GM23248 (cell line): ENCODE measurements around the gene RMI1. TPM values are rescaled to one million over a fixed set of nuclear protein-coding genes. Genes with fewer than 3 reads are reported as not detected.

Experiments
- DNase-seq: peaks from one replicate; pipeline ENCODE4 v3.0.0-alpha.2; 2015
- H2AFZ ChIP-seq: fragments of 200-600 bp; sonication (generic); 2 replicates; pipeline ENCODE4 v1.6.1; 2016; ENCODE audit warnings: antibody characterized with exemption
- H3F3A ChIP-seq: fragments of 200-600 bp; sonication (generic); 2 replicates; pipeline ENCODE4 v1.6.1; 2016; ENCODE audit warnings: mild to moderate bottlenecking, antibody characterized with exemption, mixed run types; ENCODE audit not compliant: insufficient read depth
- H3K27ac ChIP-seq: fragments of 200-600 bp; sonication (generic); 2 replicates; pipeline ENCODE4 v1.5.1; 2016; ENCODE audit warnings: mild to moderate bottlenecking
- H3K27me3 ChIP-seq: fragments of 200-600 bp; sonication (generic); replicated peaks from 2 replicates; pipeline ENCODE4 v1.6.1; 2016; ENCODE audit warnings: mild to moderate bottlenecking; ENCODE audit not compliant: insufficient read depth
- H3K36me3 ChIP-seq: fragments of 200-600 bp; sonication (generic); 2 replicates; pipeline ENCODE4 v1.6.1; 2016; ENCODE audit warnings: low read depth, mild to moderate bottlenecking
- H3K4me1 ChIP-seq: fragments of 200-600 bp; sonication (generic); 2 replicates; pipeline ENCODE4 v1.6.1; 2016; ENCODE audit warnings: mild to moderate bottlenecking; ENCODE audit not compliant: insufficient read depth
- H3K4me2 ChIP-seq: fragments of 200-600 bp; sonication (generic); one replicate; pipeline ENCODE4 v1.6.1; 2016; ENCODE audit warnings: mild to moderate bottlenecking; ENCODE audit not compliant: unreplicated experiment
- H3K4me3 ChIP-seq: fragments of 200-600 bp; sonication (generic); 2 replicates; pipeline ENCODE4 v1.5.1; 2016; ENCODE audit warnings: mild to moderate bottlenecking
- H3K79me2 ChIP-seq: fragments of 200-600 bp; sonication (generic); 2 replicates; pipeline ENCODE4 v1.6.1; 2016; ENCODE audit warnings: mild to moderate bottlenecking; ENCODE audit not compliant: insufficient read depth
- H3K9ac ChIP-seq: fragments of 200-600 bp; sonication (generic); 2 replicates; pipeline ENCODE4 v1.6.1; 2016; ENCODE audit warnings: mild to moderate bottlenecking
- H3K9me2 ChIP-seq: fragments of 200-600 bp; sonication (generic); 2 replicates; pipeline ENCODE4 v1.6.1; 2016; ENCODE audit warnings: mixed run types, mild to moderate bottlenecking, moderate library complexity; ENCODE audit not compliant: insufficient read depth
- H3K9me3 ChIP-seq: fragments of 200-600 bp; sonication (generic); one replicate; pipeline ENCODE4 v1.6.1; 2017; ENCODE audit warnings: low read depth
- H4K20me1 ChIP-seq: fragments of 200-600 bp; sonication (generic); 2 replicates; pipeline ENCODE4 v1.6.0; 2016; ENCODE audit not compliant: insufficient read depth
- EZH2 ChIP-seq: fragments of 200-600 bp; sonication (generic); IDR thresholded peaks from 2 replicates; pipeline ENCODE4 v1.6.1; 2018; ENCODE audit warnings: antibody characterized with exemption, mild to moderate bottlenecking; ENCODE audit not compliant: insufficient read depth, poor library complexity, severe bottlenecking
- EZH2phosphoT487 ChIP-seq: fragments of 200-600 bp; sonication (generic); IDR thresholded peaks from 2 replicates; pipeline ENCODE4 v1.6.1; 2018; ENCODE audit warnings: antibody characterized with exemption, moderate library complexity, mild to moderate bottlenecking, low read depth; ENCODE audit not compliant: insufficient read depth
- WGBS, 2 experiments: methylation state at CpG; one replicate each; pipeline ENCODE4 v1.1.6; 2015 to 2017; ENCODE audit warnings: low lambda C conversion rate in 2 of 2, low coverage in 1 of 2; ENCODE audit errors: missing lambda C conversion rate in 2 of 2; 5-methylcytosine and 5-hydroxymethylcytosine counted together
- in situ Hi-C: fragments of 300-500 bp; cut with MboI; formaldehyde crosslinking; loops from 2 replicates; pipeline ENCODE4 v1.15.0; 2020
- polyA plus RNA-seq: library from polyadenylated mRNA; unstranded; fragments of >200 nt; fragmentation: Nextera tagmentation; extraction: Ambion mirVana; gene quantifications from 2 replicates; pipeline ENCODE4 v1.2.1, GENCODE V29; 2016
- total RNA-seq: library from RNA; depleted of rRNA; stranded (reverse); fragments of >200 nt; shearing (Covaris generic); gene quantifications from 2 replicates; pipeline ENCODE4 v1.2.3, GENCODE V29; 2014

Gene RMI1
- total and polyA plus RNA-seq, 2 experiments from 2014 or later = 5.7 to 9.0 TPM

DNA sequence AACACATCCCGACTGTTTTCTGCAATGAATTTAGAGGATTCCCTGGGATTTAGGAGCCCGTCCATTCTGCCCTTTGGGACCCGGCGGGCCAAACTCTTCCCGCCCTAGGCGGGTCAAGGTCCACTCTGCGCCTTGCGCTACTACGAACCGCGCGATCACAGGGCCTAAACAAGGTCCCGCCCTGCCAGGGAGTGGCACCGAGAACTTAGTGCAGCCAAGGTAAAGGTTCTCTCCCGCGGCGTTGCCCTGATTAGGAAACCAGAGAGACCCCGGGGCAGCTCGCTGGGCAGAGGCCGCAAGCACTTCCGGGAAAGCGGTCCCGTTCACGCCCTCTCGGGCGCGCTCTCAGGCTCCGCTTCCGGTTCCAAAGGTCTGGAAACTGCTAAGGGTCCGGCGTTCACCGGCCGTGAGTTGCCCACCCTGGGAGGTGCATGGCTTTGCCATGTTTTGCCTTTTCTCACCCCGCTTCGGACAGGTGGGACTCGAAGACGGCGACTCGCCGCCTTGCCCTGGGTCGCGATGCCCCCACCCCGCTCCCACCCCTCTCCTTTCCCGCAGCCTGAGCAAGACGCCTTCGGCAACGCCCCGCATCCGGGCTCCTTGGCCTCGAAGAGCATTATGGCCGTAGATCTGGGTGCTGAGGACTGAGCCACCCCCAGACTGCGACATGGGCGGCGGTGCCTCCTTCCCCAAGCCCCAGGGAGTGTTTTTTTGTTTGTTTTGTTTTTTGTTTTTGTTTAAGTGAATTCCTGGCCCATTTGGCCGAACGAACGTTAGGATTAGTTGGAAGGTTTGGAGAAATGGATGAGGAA is 24.0 kb upstream of the RMI1 start:
- peak overlapping the region; percentile 87 for H3K9ac ChIP-seq
- H3K4me1 ChIP-seq = peaks cover 14% of the 10 kb centered on the region
- peak overlapping the region; percentile 76 for H3K4me3 ChIP-seq
- H3K79me2 ChIP-seq = peaks cover 22% of the 10 kb centered on the region
- H3K36me3 ChIP-seq = peaks cover 7% of the 10 kb centered on the region
- peaks cover 20% of the 10 kb centered on the region for H3F3A ChIP-seq
- peak overlapping the region; percentile 62 for H3K27ac ChIP-seq
- 2 to 3% methylated on average over 47 to 54 of the region's 57 CpGs for WGBS, 2 experiments
- DNase-seq = peak; percentile 88
- H2AFZ ChIP-seq = peak overlapping the region; percentile 97
- peak overlapping the region; percentile 92 for H3K4me2 ChIP-seq
- no peaks in the 10 kb centered on the region for H4K20me1 ChIP-seq
- no peaks in the 10 kb centered on the region for H3K9me2 ChIP-seq
- H3K27me3 ChIP-seq = no peaks in the 10 kb centered on the region
- in situ Hi-C loops = no loop called here
- H3K9me3 ChIP-seq = no peaks in the 10 kb centered on the region
- TF ChIP-seq EZH2 (no peak), EZH2phosphoT487 (no peak)

DNA sequence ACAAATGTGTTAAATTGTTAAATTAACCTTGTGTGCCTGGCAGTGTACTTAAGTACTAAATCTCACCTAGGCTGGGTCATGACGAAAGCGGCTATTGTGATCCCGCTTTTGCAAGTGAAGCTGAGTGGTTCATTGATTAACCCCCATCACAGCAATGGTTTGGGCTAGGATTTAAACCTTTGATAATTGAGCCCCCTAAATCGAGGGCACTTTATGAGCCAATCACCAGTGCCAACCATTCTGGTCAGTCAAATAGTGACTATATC is 23.4 kb upstream of the RMI1 start:
- Histone ChIP-seq H3K4me3 (peak overlapping the region; percentile 76), H3K4me1 (peaks cover 18% of the 10 kb centered on the region), H3K79me2 (peaks cover 22% of the 10 kb centered on the region), H3K9me3 (no peaks in the 10 kb centered on the region), H3K36me3 (peaks cover 1% of the 10 kb centered on the region; the same call in 1 of the 2 replicates), H2AFZ (peak overlapping the region; percentile 97), H3K27me3 (no peaks in the 10 kb centered on the region), H3K27ac (peak overlapping the region; percentile 62), H3K9me2 (no peaks in the 10 kb centered on the region), H3K4me2 (peak overlapping the region; percentile 92), H3K9ac (peak overlapping the region; percentile 87), H3F3A (peaks cover 20% of the 10 kb centered on the region), H4K20me1 (no peaks in the 10 kb centered on the region)
- TF ChIP-seq EZH2 (no peak), EZH2phosphoT487 (no peak)
- WGBS, 2 experiments = 5 to 15% methylated on average over 4 of the region's 4 CpGs
- DNase-seq = no peak
- in situ Hi-C loops = no loop called here

DNA sequence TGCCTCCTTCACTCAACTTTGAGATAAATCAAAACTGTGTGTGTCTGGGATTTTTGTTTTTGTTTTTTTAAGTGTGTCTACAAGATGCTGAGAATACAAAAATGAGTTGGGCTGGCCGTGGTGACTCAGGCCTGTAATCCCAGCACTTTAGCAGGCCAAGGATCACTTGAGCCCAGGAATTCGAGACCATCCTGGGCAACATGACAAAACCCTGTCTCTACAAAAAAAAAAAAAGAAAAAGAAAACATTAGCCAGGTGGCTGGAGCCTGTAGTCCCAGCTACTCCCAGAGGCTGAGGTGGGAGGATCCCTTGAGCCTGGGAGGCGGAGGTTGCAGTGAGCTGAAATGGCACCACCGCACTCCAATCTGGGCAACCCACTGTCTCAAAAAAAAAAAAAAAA is 21.5 kb upstream of the RMI1 start:
- in situ Hi-C loops = no loop called here
- Histone ChIP-seq H3K4me2 (no peak overlapping the region), H3F3A (peaks cover 20% of the 10 kb centered on the region), H3K9ac (no peak overlapping the region), H3K36me3 (no peaks in the 10 kb centered on the region), H3K79me2 (peaks cover 16% of the 10 kb centered on the region), H3K4me3 (no peak overlapping the region), H3K27ac (peak overlapping the region; percentile 18), H4K20me1 (no peaks in the 10 kb centered on the region), H3K9me2 (no peaks in the 10 kb centered on the region), H3K9me3 (no peaks in the 10 kb centered on the region), H3K4me1 (peaks cover 23% of the 10 kb centered on the region), H2AFZ (no peak overlapping the region), H3K27me3 (no peaks in the 10 kb centered on the region)
- 33 to 52% methylated on average over 4 of the region's 4 CpGs for WGBS, 2 experiments
- peak; percentile 73 for DNase-seq
- TF ChIP-seq EZH2 = no peak
- TF ChIP-seq EZH2phosphoT487 = no peak

DNA sequence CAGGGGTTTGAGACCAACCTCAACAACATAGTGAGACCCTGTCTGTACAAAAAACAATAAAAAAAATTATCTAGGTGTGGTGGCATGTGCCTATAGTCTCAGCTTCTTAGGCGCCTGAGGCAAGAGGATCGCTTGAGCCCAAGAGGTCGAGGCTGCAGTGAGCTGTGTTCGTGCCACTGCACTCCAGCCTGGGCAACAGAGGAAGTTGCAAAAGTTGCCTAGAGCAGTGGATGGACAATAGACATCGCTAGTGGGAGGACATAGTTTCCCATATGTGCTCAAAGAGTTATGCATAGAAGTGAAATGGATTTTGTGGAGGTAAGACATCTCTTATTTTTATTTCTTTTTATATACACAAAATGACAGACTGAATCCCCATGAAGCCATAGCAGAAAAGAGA is 19.6 kb upstream of the RMI1 start:
- peaks cover 23% of the 10 kb centered on the region for H3K4me1 ChIP-seq
- H3K9ac ChIP-seq = no peak overlapping the region
- H3K27me3 ChIP-seq = no peaks in the 10 kb centered on the region
- no peak overlapping the region for H3K27ac ChIP-seq
- in situ Hi-C loops = no loop called here
- H4K20me1 ChIP-seq = no peaks in the 10 kb centered on the region
- no peak overlapping the region for H3K4me3 ChIP-seq
- H3K4me2 ChIP-seq = no peak overlapping the region
- H3F3A ChIP-seq = peaks cover 37% of the 10 kb centered on the region
- H3K79me2 ChIP-seq = 0 out of 2 replicates have a peak, but pooled peaks cover 1% of the 10 kb centered on the region
- H3K9me2 ChIP-seq = no peaks in the 10 kb centered on the region
- peaks cover 2% of the 10 kb centered on the region; the same call in 1 of the 2 replicates for H3K36me3 ChIP-seq
- DNase-seq = no peak
- TF ChIP-seq EZH2 (no peak), EZH2phosphoT487 (no peak)
- no peak overlapping the region for H2AFZ ChIP-seq
- 93 to 95% methylated on average over 5 of the region's 5 CpGs for WGBS, 2 experiments
- no peaks in the 10 kb centered on the region for H3K9me3 ChIP-seq
